ENCODE data around the gene ARID3B.
"Not testable (repeated sequence)": the region's sequence is repeated elsewhere in the genome, so short reads cannot be mapped to it uniquely, and the experiment has no call there.

Gene ARID3B

GRCh38 chr15:74628949-74629348 is 87.9 kb downstream of the ARID3B start:
- no peak for TF ChIP-seq CTCF (IDR thresholded peaks at IDR 0.05; ENCODE audit: low read depth, low read length)
- no peak for DNase-seq (ENCODE audit: extremely low read depth, low read depth)

- not testable (repeated sequence) for DNase-seq (ENCODE audit: extremely low read depth, low read depth)
Measured at GRCh38 chr15:74629696-74630095, 88.7 kb downstream of the ARID3B start.

- no peak for TF ChIP-seq CTCF (IDR thresholded peaks at IDR 0.05; ENCODE audit: low read depth, low read length)
- DNase-seq (ENCODE audit: extremely low read depth, low read depth) = no peak
Measured at GRCh38 chr15:74630284-74631086, 89.5 kb downstream of the ARID3B start.

- no peak for DNase-seq (ENCODE audit: extremely low read depth, low read depth)
- no peak for TF ChIP-seq CTCF (IDR thresholded peaks at IDR 0.05; ENCODE audit: low read depth, low read length)
Measured at GRCh38 chr15:74631087-74631385, 90.0 kb downstream of the ARID3B start.

- TF ChIP-seq CTCF (IDR thresholded peaks at IDR 0.05; ENCODE audit: low read depth, low read length) = no peak
- DNase-seq (ENCODE audit: extremely low read depth, low read depth) = no peak
Measured at GRCh38 chr15:74631408-74631807, 90.4 kb downstream of the ARID3B start.

- no peak for DNase-seq (ENCODE audit: extremely low read depth, low read depth)
- peak; percentile 94 for TF ChIP-seq CTCF (IDR thresholded peaks at IDR 0.05; ENCODE audit: low read depth, low read length)
Measured at GRCh38 chr15:74631935-74632560, 91.0 kb downstream of the ARID3B start.

GRCh38 chr15:74632601-74633000 is 91.6 kb downstream of the ARID3B start:
- no peak for TF ChIP-seq CTCF (IDR thresholded peaks at IDR 0.05; ENCODE audit: low read depth, low read length)

GRCh38 chr15:74633781-74634180 is 92.8 kb downstream of the ARID3B start:
- TF ChIP-seq CTCF (IDR thresholded peaks at IDR 0.05; ENCODE audit: low read depth, low read length) = no peak; the same call in 1 of the 2 replicates
- DNase-seq (ENCODE audit: extremely low read depth, low read depth) = no peak

More at GRCh38 chr15:74632601-74633000, 91.6 kb downstream of the ARID3B start:
- DNase-seq (ENCODE audit: extremely low read depth, low read depth) = no peak
